GM19043 (cell line): ENCODE measurements around the gene ZNF391.
"Not testable (repeated sequence)": the region's sequence is repeated elsewhere in the genome, so short reads cannot be mapped to it uniquely, and the experiment has no call there.

Experiments used
- ATAC-seq: cut with Tn5 transposase; IDR thresholded peaks from one replicate; pipeline ENCODE4 v1.9.1; 2021; ENCODE audit warnings: low read depth; ENCODE audit not compliant: unreplicated experiment

ZNF391 gene

GRCh38 chr6:27388293-27389197, at the start of gene ZNF391:
Gene ZNF391, plus strand, starts transcription at chr6:27388759. Its CDS starts 11,612 bp downstream, at chr6:27400371.
- peak; percentile 83 for ATAC-seq

- no peak for ATAC-seq
Observed at GRCh38 chr6:27352850-27353249, 35.7 kb upstream of the ZNF391 start.

DNA sequence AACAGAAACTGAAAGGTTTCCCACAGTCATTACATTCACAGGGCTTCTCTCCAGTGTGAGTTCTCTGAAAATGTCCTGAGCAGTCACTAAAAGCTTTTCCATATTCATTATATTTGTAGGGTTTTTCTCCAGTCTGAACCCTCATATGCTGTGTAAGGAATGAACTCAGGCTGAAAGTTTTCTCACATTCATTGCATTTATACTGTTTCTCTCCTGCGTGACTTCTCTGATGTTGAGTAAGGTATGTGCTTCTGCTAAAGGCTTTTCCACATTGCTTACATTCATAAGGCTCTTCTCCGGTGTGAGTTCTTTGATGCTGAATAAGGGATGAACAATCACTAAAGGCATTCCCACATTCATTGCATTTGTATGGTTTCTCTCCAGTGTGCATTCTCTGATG, 29.8 kb upstream of the ZNF391 start:
- ATAC-seq: no peak

- no peak for ATAC-seq
Observed at GRCh38 chr6:27359231-27359630, 29.3 kb upstream of the ZNF391 start.

DNA sequence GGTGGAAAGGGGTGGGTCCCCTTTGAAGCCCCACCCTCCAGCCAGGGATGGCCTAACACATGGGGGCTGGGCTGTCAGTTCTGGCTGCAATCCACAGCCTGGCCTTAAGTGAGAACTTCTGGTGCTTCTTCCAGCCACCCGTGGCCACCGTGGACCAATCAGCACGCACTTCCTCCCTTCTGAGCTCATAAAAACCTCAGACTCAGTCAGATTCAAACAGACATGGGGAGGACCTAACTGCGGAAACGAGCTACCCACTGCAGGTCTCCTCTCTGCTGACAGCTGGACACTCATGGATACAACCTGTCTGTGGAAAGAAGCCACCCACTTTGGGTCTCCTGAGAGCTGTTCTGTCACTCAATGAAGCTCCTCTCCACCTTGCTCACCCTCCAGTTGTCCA, 20.4 kb upstream of the ZNF391 start:
- no peak for ATAC-seq

DNA sequence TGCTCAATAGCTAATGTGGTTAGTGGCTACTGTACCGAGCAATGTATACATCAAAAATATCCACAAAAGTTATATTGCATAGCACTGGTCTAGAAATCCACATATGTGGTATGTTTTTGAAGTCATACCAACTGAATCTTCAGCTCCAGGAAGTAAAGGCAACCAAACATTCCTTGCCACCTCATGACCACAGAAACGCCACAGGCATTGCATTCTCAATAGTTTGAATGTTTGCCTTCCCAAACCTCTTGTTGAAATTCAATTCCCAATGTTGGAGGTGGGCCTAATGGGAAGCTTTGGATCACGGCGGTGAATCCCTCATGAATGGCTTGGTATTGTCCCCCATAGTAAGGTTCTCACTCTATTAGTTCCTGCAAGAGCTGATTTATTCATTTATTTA, 18.2 kb upstream of the ZNF391 start:
- ATAC-seq: no peak

GRCh38 chr6:27374824-27375612, 13.5 kb upstream of the ZNF391 start:
- ATAC-seq: no peak

- ATAC-seq: no peak
Observed at GRCh38 chr6:27375613-27376079, 12.9 kb upstream of the ZNF391 start.

- ATAC-seq: not testable (repeated sequence)
Observed at GRCh38 chr6:27378406-27378805, 10.2 kb upstream of the ZNF391 start.

DNA sequence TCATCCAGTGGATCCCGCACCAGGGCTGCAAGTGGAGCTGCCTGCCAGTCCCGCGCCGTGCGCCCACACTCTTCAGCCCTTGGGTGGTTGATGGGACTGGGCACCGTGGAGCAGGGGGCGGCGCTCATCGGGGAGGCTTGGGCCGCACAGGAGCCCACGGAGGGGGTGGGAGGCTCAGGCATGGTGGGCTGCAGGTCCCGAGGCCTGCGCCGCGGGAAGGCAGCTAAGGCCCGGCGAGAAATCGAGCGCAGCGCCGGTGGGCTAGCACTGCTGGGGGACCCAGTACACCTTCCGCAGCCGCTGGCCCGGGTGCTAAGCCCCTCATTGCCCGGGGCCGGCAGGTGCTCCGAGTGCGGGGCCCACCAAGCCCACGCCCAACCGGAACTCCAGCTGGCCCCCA, 7.6 kb upstream of the ZNF391 start:
- ATAC-seq: not testable (repeated sequence)

DNA sequence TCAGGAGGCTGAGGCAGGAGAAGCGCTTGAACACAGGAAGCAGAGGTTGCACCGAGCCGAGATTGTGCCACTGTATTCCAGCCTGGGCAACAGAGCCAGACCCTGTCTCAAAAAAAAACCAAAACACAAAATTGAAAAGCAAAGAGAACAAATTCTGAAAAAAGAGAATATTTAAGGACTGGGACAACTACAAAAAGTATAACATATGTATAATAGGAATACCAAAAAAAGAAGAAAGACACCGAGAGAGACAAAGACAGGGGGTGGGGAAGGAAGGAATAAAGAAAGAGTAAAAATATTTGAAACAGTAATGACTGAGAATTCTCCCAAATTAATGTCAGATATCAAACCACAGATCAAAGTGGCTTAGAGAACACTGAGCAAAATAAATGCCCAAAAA, 5.5 kb upstream of the ZNF391 start:
- no peak for ATAC-seq

DNA sequence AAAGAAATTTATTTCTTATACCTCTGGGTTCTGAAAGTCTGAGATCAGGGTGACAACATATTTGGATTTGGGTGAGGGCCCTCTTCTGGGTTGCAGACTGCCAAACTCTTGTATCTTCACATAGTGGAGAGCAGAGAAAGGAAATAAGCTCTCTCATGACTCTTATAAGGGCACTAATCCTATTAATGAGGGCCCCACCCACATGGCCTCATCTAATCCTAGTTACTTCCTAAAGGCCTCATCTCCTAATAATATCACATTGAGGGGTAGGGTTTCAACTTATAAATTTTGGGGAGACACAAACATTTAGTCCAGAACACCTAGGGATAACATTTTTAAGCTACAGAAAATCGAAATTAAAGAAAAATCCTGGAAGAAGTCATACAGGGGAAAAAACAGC, 5.1 kb upstream of the ZNF391 start:
- ATAC-seq: no peak

DNA sequence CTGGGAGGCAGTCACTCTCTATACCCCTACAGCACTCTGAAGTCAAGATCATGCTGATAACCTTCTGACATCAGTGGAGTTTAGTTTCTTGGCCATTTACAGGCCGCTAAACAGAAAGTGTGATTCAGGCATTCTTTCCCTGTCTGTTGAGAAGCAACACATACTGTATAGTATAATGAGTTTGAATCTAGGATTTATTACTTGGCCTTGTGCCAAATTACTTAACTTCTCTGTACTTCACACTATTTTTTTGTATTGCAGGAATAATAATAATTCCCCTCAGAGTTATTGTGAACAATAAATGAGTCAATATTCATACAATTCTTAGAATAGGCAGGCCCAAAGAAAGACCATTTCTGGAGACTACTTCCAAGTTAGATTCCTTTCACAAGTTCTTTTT, 4.1 kb downstream of the ZNF391 start:
- no peak for ATAC-seq

- no peak for ATAC-seq
Observed at GRCh38 chr6:27394073-27394472, 5.5 kb downstream of the ZNF391 start.

GRCh38 chr6:27400877-27401642, 12.5 kb downstream of the ZNF391 start:
- no peak for ATAC-seq

DNA sequence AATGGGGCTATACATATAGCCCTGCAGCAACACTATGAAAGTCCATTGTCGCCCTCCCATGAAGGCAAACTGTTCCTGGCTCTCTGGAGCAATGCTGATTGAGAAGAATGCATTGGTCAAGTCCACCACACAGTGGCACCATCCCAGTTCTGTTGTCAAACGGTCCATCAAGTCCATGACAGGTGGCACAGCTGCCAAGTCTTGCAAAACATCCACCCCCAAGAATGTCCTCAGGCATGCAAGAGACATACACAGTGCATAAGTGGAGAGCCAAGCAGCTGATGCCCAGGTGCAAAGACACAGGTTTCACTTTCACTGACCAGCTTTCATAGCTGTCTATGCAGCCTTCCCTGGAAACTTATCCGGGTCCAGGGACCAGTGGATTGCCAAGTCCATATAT, 17.5 kb downstream of the ZNF391 start:
- no peak for ATAC-seq

DNA sequence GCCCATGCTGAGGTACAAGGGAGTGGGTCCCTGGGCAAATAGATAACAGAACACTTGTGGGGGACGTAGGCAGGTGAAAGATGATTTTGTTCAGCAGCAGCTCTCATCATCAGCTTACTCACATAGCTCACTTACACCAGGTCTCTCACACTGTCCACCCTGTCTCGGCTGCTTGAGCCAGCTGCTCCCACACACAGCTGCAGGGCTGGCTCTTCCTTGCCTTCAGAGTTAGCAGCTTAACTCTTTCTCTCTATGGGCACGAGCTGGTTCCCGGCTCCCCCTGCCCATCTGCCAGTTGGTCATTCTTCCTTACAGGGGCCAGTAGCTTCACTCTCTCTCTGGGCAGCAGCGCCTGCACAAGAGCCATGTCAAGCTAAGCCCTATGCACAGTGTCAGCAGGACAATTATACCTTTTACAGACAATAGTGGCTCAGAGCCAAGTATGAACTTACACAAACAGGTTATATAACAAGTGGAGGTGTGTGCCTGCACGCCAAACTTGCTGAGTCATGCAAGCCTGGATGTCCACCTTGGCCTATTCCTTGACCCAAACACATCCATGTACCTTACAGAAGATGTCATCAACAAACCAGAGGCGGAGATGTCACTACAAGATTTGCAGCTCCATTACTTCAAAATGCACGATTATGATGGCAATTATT, 18.7 kb downstream of the ZNF391 start:
- no peak for ATAC-seq

- ATAC-seq: no peak
Observed at GRCh38 chr6:27414300-27414699, 25.7 kb downstream of the ZNF391 start.

DNA sequence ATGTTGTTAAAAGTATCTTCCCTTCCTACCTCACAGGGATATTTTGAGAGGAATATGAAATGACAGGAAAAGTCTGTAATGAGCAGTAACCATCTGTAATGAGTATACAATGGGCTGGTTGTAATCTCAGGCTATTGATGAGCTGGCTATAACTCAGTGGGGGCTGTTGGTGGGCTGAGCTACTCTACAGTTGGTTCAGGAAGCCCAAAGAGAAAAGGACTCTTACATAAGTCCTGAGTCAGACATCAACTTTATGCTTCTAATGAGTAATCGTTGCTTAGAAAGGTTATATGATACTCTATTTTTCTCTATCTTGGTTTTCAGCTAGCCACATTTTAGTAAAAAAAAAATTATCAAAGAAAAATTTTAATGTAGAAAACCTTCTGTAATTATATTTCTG, 26.4 kb downstream of the ZNF391 start:
- ATAC-seq: no peak

- ATAC-seq: no peak
Observed at GRCh38 chr6:27415898-27416297, 27.3 kb downstream of the ZNF391 start.
